MM.1S (cell line): Measurements from ENCODE around the gene CELF2.

ENCODE experiments used
- CTCF ChIP-seq: fragments of 300-600 bp; sonication (generic); IDR thresholded peaks from 2 replicates; pipeline ENCODE4 v1.5.1; 2016; ENCODE audit warnings: antibody characterized with exemption, low read length, mixed read lengths
- EZH2 ChIP-seq: fragments of 300-600 bp; sonication (generic); optimal IDR thresholded peaks from 2 replicates; pipeline ENCODE3; 2017; ENCODE audit warnings: low read depth, mild to moderate bottlenecking, antibody characterized with exemption, low read length, mixed read lengths
- EZH2phosphoT487 ChIP-seq: fragments of 300-600 bp; sonication (generic); IDR thresholded peaks from 2 replicates; pipeline ENCODE4 v1.6.1; 2018; ENCODE audit warnings: antibody characterized with exemption, low read length

- TF ChIP-seq CTCF (no peak), EZH2 (no peak), EZH2phosphoT487 (no peak)
Measured at GRCh38 chr10:11045487-11045886, 27.8 kb downstream of the CELF2 start.
